HCT116 (cell line): ENCODE measurements around the gene METTL15. TPM values are rescaled to one million over a fixed set of nuclear protein-coding genes. Genes with fewer than 3 reads are reported as not detected.

Source experiments
- ATAC-seq: fragments of 200-7000 bp; cut with Tn5 transposase; 2 replicates; pipeline ENCODE4 v1.9.1; 2020; ENCODE audit warnings: mild to moderate bottlenecking, moderate library complexity
- BruUV-seq: library from RNA; stranded (reverse); fragments of 400-500 nt; replicated peaks from 2 replicates; lab custom pipeline; 2021; lab: Mats Ljungman, UMichigan
- CTCF ChIA-PET: fragments of 300-600 bp; sonication (Branson Sonifier 250); formaldehyde crosslinking; loops from one replicate; lab custom pipeline; 2021; ENCODE audit warnings: antibody characterized with exemption; lab: Charles Lee
- POLR2A ChIA-PET: fragments of 300-600, 350-600 bp; sonication (Branson Sonifier 250); formaldehyde crosslinking; loops from one replicate; lab custom pipeline; 2021; ENCODE audit warnings: antibody characterized with exemption; lab: Charles Lee
- RAD21 ChIA-PET, 2 experiments: fragments of 300-600 bp; sonication (Branson Sonifier 250); formaldehyde crosslinking; loops; one replicate each; lab custom pipeline; 2023; ENCODE audit warnings: low total read pairs in 2 of 2; ENCODE audit not compliant: uncharacterized antibody in 2 of 2, unreplicated experiment in 2 of 2, low non-redundant PET in 1 of 2; lab: Charles Lee
- DNase-seq: peaks from one replicate; pipeline ENCODE4 v3.0.0-alpha.2; 2010; ENCODE audit warnings: low read depth, low spot score
- H2AFZ ChIP-seq: fragments of 200-600 bp; shearing (Covaris generic), sonication (generic); 2 replicates; pipeline ENCODE4 v1.6.1; 2017; ENCODE audit warnings: low read depth, mixed run types, mixed read lengths, antibody characterized with exemption, low read length; ENCODE audit not compliant: poor library complexity, severe bottlenecking
- H3K27ac ChIP-seq: 2 replicates; pipeline ENCODE4 v1.5.1; 2012; ENCODE audit warnings: low read depth, low read length
- H3K27me3 ChIP-seq: fragments of 200-600 bp; sonication (generic); 2 replicates; pipeline ENCODE4 v1.6.1; 2016; ENCODE audit warnings: mixed run types, low read length, mixed read lengths; ENCODE audit not compliant: insufficient read depth
- H3K36me3 ChIP-seq, 2 experiments: fragments of 200-500 bp in 1 of 2; fragments of 200-600 bp in 1 of 2; sonication (Bioruptor generic) in 1 of 2; sonication (generic) in 1 of 2; 2 replicates each; pipeline versions ENCODE4 v1.5.1 to v1.6.1; 2014 to 2016; ENCODE audit warnings: low read length in 2 of 2, inconsistent platforms in 1 of 2, mixed read lengths in 1 of 2, mixed run types in 1 of 2; ENCODE audit not compliant: insufficient read depth in 2 of 2, control insufficient read depth in 1 of 2
- H3K4me1 ChIP-seq, 2 experiments: fragments of 200-600 bp in 1 of 2; sonication (generic) in 1 of 2; 2 replicates each; pipeline versions ENCODE4 v1.5.1 to v1.6.1; 2012 to 2017; ENCODE audit warnings: low read length in 2 of 2, inconsistent platforms in 1 of 2, mild to moderate bottlenecking in 1 of 2, mixed read lengths in 1 of 2, mixed run types in 1 of 2, moderate library complexity in 1 of 2; ENCODE audit not compliant: insufficient read depth in 2 of 2, control insufficient read depth in 1 of 2
- H3K4me2 ChIP-seq: fragments of 200-600 bp; sonication (generic); 2 replicates; pipeline ENCODE4 v1.6.1; 2017; ENCODE audit warnings: mixed run types, low read length, mixed read lengths
- H3K4me3 ChIP-seq, 2 experiments: fragments of 200-600 bp in 1 of 2; sonication (generic) in 1 of 2; replicated peaks in 1 of 2; 2 replicates each; pipeline ENCODE4 v1.5.1; 2011 to 2016; ENCODE audit warnings: low read length in 2 of 2, control low read depth in 1 of 2, low read depth in 1 of 2, mild to moderate bottlenecking in 1 of 2, mixed read lengths in 1 of 2, mixed run types in 1 of 2
- H3K79me2 ChIP-seq: fragments of 200-600 bp; sonication (generic); 2 replicates; pipeline ENCODE4 v1.6.1; 2017; ENCODE audit warnings: mild to moderate bottlenecking, mixed run types, low read length, moderate library complexity, mixed read lengths; ENCODE audit not compliant: insufficient read depth
- H3K9ac ChIP-seq: fragments of 200-600 bp; sonication (generic); 2 replicates; pipeline ENCODE4 v1.6.1; 2016; ENCODE audit warnings: low read length, mixed read lengths
- H3K9me2 ChIP-seq: fragments of 200-600 bp; sonication (generic), shearing (Covaris generic); 2 replicates; pipeline ENCODE4 v1.6.1; 2017; ENCODE audit warnings: mixed run types, mild to moderate bottlenecking, moderate library complexity; ENCODE audit not compliant: insufficient read depth
- H3K9me3 ChIP-seq, 2 experiments: fragments of 200-500 bp in 1 of 2; fragments of 200-600 bp in 1 of 2; sonication (Bioruptor generic) in 1 of 2; sonication (generic) in 1 of 2; 2 replicates each; pipeline ENCODE4 v1.6.1; 2014 to 2017; ENCODE audit warnings: low read length in 2 of 2, mixed read lengths in 2 of 2, inconsistent platforms in 1 of 2, low read depth in 1 of 2, mild to moderate bottlenecking in 1 of 2, mixed run types in 1 of 2, moderate library complexity in 1 of 2; ENCODE audit not compliant: control insufficient read depth in 1 of 2, insufficient read depth in 1 of 2
- H4K20me1 ChIP-seq: fragments of 200-600 bp; sonication (generic), shearing (Covaris generic); 2 replicates; pipeline ENCODE4 v1.6.1; 2017; ENCODE audit warnings: mixed run types, mild to moderate bottlenecking, moderate library complexity; ENCODE audit not compliant: insufficient read depth
- EZH2phosphoT487 ChIP-seq: fragments of 200-600 bp; IDR thresholded peaks from 2 replicates; pipeline ENCODE4 v1.6.1; 2018; ENCODE audit warnings: antibody characterized with exemption, borderline replicate concordance
- JUND ChIP-seq: IDR thresholded peaks from 2 replicates; pipeline ENCODE4 v1.6.1; 2012
- POLR2AphosphoS5 ChIP-seq: IDR thresholded peaks from 2 replicates; pipeline ENCODE4 v1.6.1; 2011; ENCODE audit warnings: mild to moderate bottlenecking, low read depth, low read length, moderate library complexity
- SP1 ChIP-seq: IDR thresholded peaks from 2 replicates; pipeline ENCODE4 v1.6.1; 2012; ENCODE audit warnings: low read depth
- ZNF274 ChIP-seq: fragments of 200-500 bp; sonication (Bioruptor generic); IDR thresholded peaks from 2 replicates; pipeline ENCODE4 v1.6.1; 2014; ENCODE audit warnings: mild to moderate bottlenecking, low read depth, low read length, inconsistent platforms
- intact Hi-C: fragments of 100-400 bp; cut with micrococcal nuclease; formaldehyde crosslinking; loops from 2 replicates; pipeline ENCODE4 v1.10.0; 2022
- total RNA-seq: library from RNA; stranded (reverse); gene quantifications from one replicate; pipeline ENCODE4 v1.2.1, GENCODE V29; 2021; ENCODE audit not compliant: unreplicated experiment
- TF ChIP-seq, protein P1 (sequence below), 3 experiments: fragments of 200-600 bp in 1 of 3; sonication (generic) in 1 of 3; IDR thresholded peaks in 2 of 3; conservative IDR thresholded peaks in 1 of 3; 2 replicates each; pipeline ENCODE4 v1.5.1; 2012 to 2017; ENCODE audit warnings: low read depth in 2 of 3, low read length in 2 of 3, antibody characterized with exemption in 1 of 3, borderline replicate concordance in 1 of 3, control low read depth in 1 of 3, mild to moderate bottlenecking in 1 of 3, mixed read lengths in 1 of 3, mixed run types in 1 of 3, moderate library complexity in 1 of 3; ENCODE audit not compliant: insufficient read depth in 1 of 3

METTL15 gene
- total RNA-seq, 1 experiment from 2014 or later = 25.3 TPM

DNA sequence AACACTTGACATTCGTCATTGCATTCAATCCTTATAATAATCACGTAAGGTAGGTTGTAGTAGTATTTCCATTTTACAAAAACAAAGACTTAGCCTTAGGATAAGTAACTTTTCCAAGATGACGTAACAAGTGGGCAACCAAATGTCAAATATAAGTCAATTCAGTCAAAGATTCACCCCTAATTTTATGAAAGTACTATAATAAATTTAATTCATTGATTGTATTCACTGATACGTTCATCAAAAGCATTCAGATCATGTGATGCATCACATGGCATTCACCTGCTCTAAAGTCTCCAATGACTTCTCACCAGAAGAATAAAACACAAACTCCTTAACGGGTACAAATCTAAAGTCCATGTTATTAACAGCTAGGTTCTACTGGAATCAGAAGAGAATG lies 2.3 kb upstream of the METTL15 start:
- H3K27me3 ChIP-seq = no peaks in the 10 kb centered on the region
- peak overlapping the region in 1 of 2 experiments; percentile 78; a peak in 2 of 4 replicates for H3K4me3 ChIP-seq
- POLR2A ChIA-PET = no interaction called here
- H3K27ac ChIP-seq = no peak overlapping the region
- no peaks in the 10 kb centered on the region for H3K9me2 ChIP-seq
- RAD21 ChIA-PET = no interaction called here
- no peaks in the 10 kb centered on the region for H3K36me3 ChIP-seq
- H2AFZ ChIP-seq = no peak overlapping the region
- intact Hi-C loops = loop anchor here (5.0 to 10.0 kb wide), 2 partner anchors 171 to 389 kb away; no protein-coding TSS in a partner anchor
- peaks cover 96% of the 10 kb centered on the region for H3K79me2 ChIP-seq
- DNase-seq = no peak
- no peaks in the 10 kb centered on the region for H4K20me1 ChIP-seq
- H3K4me2 ChIP-seq = peak overlapping the region; percentile 77
- H3K9ac ChIP-seq = no peak overlapping the region
- no peak for ATAC-seq
- peak; percentile 10; the same call in 1 of the 2 replicates for TF ChIP-seq JUND
- TF ChIP-seq, protein P1, sequence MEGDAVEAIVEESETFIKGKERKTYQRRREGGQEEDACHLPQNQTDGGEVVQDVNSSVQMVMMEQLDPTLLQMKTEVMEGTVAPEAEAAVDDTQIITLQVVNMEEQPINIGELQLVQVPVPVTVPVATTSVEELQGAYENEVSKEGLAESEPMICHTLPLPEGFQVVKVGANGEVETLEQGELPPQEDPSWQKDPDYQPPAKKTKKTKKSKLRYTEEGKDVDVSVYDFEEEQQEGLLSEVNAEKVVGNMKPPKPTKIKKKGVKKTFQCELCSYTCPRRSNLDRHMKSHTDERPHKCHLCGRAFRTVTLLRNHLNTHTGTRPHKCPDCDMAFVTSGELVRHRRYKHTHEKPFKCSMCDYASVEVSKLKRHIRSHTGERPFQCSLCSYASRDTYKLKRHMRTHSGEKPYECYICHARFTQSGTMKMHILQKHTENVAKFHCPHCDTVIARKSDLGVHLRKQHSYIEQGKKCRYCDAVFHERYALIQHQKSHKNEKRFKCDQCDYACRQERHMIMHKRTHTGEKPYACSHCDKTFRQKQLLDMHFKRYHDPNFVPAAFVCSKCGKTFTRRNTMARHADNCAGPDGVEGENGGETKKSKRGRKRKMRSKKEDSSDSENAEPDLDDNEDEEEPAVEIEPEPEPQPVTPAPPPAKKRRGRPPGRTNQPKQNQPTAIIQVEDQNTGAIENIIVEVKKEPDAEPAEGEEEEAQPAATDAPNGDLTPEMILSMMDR (IDR thresholded peaks at IDR 0.05 in 2 of 3, conservative IDR thresholded peaks at IDR 0.05 in 1 of 3; ENCODE audit: borderline replicate concordance in 1 of 3, insufficient read depth in 1 of 3, low read depth in 2 of 3, low read length in 2 of 3) = no peak
- no peaks in the 10 kb centered on the region for H3K9me3 ChIP-seq
- peaks cover 21 to 38% of the 10 kb centered on the region in 2 experiments for H3K4me1 ChIP-seq
- BruUV-seq = no TSS peak
- CTCF ChIA-PET = no interaction called here

DNA sequence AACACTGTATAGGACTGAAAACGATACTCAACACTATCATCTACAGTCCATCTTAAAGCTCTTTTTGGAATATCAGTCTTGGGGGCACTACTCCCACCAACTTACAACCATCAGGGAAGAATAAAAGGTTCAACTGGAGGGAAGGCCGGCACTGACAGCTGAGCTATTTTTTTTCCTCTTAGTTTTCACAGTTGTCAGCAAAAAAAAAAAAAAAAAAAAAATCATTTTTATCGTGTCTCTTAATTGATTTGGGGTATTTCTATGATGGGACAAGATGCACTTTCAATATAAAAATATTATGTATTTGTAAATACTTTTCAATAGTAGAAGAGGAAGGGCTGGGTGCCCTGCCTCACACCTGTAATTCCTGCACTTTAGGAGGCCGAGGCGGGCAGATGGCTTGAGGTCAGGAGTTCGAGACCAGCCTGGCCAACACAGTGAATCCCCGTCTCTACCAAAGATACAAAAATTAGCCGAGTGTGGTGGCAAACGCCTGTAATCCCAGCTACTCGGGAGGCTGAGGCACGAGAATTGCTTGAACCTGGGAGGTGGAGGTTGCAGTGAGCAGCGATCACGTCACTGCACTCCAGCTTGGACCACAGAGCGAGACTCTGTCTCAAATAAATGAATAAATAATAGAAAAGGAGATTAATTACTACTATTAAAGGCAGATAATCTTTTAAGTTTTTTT lies 1.7 kb upstream of the METTL15 start:
- RAD21 ChIA-PET = no interaction called here
- TF ChIP-seq POLR2AphosphoS5 (no peak), EZH2phosphoT487 (no peak), ZNF274 (no peak), SP1 (no peak)
- no peak overlapping the region; the same call in 1 of the 2 replicates for H3K27ac ChIP-seq
- intact Hi-C loops = loop anchor here (5.0 to 10.0 kb wide), 2 partner anchors 172 to 389 kb away; no protein-coding TSS in a partner anchor
- CTCF ChIA-PET = no interaction called here
- H3K36me3 ChIP-seq = no peaks in the 10 kb centered on the region
- peak overlapping the region; percentile 84 for H3K9ac ChIP-seq
- H3K4me1 ChIP-seq = peaks cover 19 to 41% of the 10 kb centered on the region in 2 experiments; a peak in 3 of 4 replicates
- peak overlapping the region; percentile 78 to 81 for H3K4me3 ChIP-seq
- H3K9me2 ChIP-seq = no peaks in the 10 kb centered on the region
- ATAC-seq (no peak), DNase-seq (no peak)
- no peaks in the 10 kb centered on the region for H4K20me1 ChIP-seq
- POLR2A ChIA-PET = interaction anchor here (1.6 kb wide), 1 partner anchor 17 kb away, joined by 3 read pairs; no protein-coding TSS in a partner anchor
- peaks cover 96% of the 10 kb centered on the region for H3K79me2 ChIP-seq
- H3K9me3 ChIP-seq = no peaks in the 10 kb centered on the region
- peak overlapping the region; percentile 77 for H3K4me2 ChIP-seq
- BruUV-seq = no TSS peak
- no peaks in the 10 kb centered on the region for H3K27me3 ChIP-seq
- H2AFZ ChIP-seq = no peak overlapping the region
